ENCODE measurements around the gene XYLT2.
"Not testable (repeated sequence)": the region's sequence is repeated elsewhere in the genome, so short reads cannot be mapped to it uniquely, and the experiment has no call there.

The XYLT2 gene

DNA sequence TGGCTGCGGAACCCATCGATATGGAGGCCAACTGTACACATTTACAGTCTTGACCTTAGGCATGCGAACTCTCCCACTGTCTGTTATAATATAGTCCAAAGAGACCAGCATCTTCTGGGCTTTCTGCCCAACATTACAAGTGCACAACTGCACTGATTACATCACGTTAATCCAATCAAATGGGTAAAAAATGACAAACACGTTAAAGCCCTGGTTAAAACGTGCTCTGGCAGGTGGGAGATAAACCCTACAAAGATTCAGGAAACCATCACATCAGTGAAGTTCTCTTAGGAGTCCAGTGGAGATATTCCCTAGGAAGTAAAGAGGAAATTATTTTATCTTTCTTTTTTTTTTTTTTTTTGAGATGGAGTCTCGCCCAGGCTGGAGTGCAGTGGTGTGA is 23.7 kb upstream of the XYLT2 start:
- no peak for DNase-seq

DNA sequence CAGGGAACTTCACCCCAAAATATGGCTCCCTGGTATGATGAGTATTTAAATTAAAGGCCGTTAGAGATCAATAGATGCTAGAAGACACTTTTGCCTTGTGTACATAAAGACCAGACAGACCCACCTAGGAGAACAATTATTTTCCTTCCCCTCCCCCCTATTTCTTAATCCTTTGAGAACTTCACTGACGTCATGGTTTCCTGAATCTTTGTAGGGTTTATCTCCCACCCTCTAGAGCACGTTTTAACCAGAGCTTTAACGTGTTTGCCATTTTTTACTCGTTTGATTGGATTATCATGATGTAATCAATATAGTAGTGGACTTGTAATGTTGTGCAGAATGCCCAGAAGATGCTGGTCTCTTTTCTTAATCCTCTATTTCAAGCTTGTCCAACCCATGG is 22.9 kb upstream of the XYLT2 start:
- DNase-seq = no peak

DNA sequence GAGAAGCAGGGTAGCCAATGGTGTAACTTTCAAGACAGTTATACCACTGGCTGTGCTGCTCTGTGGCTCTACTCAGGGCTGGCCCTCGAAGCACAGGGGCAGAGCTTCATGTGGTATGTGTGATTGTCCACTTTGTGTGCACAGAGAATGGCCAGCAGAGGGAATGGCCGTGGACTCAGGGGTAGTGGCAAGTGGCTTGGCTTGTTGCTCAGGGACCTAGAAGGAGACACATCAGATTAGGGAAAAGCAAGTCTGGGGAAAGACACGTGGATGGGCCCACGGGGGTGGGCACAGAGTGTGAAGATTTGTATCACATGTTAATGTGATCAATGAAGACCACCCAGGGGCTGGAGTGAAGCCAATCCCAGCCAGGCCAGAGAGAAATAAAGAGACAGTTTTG is 20.0 kb upstream of the XYLT2 start:
- no peak for DNase-seq

DNA sequence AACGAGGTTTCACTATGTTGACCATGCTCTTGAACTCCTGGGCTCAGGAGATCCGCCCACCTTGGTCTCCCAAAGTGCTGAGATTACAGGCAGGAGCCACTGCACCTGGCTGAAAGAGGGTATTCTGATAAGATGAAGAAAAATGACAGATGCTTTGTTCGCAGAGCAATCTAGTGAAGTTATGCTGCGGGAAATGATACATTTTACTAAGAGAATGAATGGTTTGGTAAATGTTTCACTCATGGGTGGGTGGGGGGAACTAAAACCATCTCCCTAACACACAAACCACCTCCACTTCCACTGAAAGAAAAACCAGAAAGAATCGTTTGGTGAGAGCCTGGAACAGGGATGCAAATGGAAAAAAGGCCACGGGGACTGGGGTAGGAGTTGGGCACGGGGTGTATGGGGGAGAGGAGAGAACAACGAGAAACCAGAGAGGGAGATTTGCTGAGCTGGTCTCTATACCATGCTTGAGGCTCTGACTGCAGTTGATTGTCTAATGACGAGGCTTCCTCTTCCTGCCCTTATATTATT is 19.0 kb upstream of the XYLT2 start:
- no peak for DNase-seq

DNA sequence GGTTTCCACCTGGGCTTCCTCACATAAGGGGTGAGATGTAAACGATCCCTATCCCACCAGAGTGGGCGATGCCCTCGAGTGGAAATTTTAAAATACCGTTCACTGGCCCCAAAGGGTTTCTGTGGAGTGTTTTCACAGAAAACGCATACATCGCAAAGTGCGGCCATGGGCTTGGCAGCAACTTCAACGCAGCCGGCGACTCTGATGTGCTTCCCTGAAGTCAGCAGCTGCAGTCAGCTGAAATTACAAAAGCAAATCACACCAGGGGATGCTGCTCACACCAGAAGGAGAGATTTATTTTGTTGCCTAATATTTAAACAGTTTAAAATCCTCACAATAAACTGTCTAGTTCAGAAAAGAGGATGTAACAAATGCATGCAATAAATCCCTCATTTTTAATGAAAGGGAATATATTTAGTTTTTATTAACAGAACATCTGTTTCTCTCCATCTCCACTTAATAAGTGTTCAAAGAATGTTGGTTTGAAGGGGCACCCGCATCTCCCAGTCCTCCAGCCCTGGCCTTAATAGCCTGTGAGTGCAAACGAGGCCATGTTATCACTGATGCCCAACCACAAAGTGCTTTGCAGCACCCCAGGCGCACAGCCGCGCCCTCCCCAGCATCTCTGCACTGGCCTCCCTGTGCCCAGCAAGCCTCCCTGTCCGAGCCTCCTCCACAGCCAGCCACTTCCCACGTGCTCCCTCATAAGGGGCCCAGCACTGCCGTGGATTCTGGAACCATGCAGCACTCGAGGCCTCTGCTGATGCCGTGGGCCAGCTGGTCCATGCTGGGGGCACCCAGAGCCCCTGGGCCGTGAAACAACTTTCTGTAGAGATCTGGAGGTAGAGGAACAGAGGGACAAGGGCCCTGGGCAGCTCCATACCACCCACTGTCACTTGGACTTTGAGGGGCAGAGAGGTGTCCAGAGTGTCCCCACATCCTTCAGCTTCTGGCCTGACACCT is 17.3 kb upstream of the XYLT2 start:
- DNase-seq = no peak

DNA sequence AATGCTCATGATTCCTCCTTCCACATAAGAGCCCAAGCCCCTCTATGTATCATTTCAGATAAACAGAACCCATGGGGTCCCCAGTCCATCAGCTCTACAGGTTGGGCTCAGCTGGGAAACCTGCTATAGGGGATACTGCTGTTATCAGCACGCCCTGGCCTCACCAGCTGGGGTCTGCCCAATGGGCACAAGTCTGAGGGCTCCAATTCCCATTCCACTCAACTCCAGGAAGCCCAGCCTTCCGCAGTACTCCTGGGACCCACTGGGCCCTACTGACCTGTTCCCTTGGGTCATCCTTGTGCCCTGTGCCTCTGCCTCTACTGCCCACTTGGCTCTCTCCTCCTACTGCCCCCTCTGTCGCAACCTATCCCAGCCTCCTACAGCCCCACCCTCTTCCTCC is 16.2 kb upstream of the XYLT2 start:
- DNase-seq = no peak

DNA sequence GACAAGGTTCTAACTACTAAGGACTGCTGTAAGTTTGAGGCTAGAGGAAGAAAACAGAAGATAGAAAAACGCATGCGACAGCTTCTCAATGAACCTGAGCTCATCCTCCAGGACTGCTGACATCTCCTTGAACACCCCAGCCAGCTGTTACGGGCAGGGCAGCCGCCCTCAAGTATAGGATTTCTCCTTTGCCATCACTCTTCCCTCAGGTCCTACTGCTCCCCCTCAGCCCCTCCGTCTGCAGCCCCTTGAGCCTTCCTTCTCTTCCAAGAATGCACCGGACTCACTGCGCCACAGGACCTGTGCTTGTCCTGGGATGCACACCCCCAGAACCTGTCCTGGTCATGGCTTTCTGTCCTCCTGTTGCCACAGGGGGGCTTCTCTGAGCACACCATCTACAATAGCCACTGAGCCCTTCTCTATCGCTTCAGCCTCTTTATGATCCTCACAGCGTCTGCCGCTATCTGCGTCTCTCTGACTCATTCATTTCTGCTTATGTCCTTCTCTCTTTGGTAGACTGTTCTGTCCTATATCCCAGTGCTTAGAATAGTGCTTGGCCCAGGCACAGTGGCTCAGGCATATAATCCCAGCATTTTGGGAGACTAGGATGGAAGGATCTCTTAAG is 15.7 kb upstream of the XYLT2 start:
- DNase-seq = no peak

DNA sequence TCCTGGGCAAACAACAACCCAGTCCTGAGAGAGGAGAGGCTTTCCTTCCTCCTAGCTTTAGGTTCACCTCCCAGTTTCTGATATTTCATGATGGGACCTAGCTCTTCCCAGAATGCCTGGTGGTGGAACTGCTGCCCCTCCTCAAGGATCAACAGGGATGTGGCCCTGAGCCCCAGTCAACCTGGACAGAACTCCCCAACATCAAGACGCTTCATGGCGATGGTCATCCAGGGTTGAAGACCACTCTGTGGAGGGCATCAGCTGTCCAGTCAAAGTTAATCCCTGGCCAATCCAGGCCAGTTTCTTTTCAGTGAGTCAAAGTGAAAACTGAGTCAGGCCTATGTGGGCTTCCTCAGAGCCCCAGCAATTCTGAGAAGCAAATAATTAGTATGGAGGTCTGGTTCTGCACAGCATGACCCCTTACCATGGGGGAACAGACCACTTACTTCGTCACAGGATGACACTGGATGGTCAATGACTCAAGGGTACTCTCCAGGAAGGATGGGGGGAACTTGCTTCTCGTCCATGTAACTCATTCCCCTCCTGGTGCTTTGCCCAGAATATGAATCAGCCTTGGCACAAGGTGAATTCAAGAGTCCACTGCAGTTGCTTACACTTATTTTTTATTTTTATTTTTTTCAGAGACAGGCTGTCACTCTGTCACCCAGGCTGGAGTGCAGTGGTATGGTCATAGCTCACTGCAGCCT is 14.7 kb upstream of the XYLT2 start:
- no peak for DNase-seq

DNA sequence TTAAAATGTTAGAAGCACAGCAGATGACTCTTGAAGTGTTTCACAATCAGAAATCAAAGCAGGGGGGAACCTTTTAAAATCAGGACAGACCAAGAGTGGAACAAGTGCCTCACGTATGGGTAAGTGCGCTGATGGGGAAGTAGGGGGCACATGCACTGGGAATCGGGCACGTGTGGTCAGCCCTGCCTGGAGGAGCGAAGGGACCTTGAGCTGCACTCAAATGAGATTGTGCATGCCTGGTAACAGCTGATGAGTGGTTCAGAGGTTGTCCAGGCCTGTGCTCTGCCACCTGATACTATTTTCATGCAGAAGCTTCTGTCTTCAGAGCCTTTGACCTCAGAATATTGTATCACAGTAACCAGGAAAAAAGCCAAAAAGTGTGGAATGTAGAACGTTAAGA is 13.7 kb upstream of the XYLT2 start:
- no peak for DNase-seq

DNA sequence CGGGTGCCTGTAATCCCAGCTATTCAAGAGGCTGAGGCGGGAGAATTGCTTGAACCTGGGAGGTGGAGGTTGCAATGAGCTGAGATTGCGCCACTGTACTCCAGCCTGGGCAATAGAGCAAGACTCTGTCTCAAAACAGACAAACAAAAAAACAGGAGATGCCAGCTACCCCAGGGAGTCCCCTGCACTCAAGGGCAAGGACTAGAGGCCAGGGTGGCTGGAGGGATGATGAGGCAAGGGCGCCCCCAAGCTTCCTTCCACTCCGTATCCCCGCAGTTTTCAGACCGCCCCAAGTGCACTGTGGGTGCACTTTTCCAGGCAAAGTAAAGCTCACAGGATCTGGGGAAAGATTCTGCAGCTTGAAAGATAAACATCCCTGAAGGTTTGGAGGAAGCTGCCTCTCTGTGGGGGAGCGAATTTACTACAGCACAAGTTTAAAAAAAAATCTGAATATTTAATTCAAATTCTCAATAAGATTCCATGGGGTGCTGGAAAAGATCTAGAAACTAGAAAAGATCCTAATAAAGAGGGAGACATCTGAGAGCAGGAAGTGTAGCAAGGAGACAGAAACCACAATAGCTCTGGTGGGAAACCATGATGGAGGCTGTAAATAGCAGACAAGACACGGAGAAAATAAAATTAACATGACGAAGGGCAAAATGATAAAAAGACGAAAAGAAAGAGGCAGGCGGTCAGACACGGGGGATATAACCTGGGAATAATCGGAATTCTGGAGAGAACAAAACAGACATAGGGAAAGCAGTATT is 12.5 kb upstream of the XYLT2 start:
- DNase-seq = not testable (repeated sequence)

DNA sequence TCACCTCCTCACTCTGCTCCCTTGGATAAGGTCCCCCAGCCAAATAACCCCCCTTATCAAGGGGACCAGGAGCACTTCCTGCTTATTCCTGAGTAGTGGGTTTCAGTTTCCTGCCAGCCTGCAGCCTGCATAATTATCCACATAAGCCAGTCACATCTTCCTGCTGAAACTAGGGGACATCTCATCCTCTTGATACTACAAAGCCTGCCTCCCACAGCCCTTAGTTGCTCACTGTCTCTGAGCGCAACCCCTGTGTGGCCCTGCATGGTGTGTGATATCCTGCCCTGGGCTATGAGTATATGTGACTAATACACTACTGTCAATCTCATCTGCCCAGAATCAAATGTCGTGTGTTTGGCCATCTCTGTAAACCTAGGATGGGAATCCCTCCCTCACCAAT is 8.0 kb upstream of the XYLT2 start:
- DNase-seq = no peak

DNA sequence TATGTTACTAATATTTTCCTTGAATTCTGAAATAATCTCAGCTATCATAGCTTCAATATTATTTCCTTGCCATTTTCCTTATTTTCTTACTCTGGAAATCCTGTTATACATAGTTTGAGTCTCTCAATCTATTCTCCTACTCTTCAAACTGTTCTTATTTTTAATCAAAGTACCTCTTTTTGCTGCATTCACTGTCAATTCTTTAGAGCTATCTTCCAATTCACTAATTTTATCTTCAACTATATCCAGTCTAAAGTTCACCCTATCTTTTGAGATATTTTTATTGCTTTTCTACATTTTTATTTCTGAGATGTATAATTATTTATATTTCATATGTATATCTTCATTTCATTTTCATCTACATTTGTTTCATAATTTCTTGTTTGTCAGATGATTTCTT is 7.3 kb upstream of the XYLT2 start:
- DNase-seq = no peak

DNA sequence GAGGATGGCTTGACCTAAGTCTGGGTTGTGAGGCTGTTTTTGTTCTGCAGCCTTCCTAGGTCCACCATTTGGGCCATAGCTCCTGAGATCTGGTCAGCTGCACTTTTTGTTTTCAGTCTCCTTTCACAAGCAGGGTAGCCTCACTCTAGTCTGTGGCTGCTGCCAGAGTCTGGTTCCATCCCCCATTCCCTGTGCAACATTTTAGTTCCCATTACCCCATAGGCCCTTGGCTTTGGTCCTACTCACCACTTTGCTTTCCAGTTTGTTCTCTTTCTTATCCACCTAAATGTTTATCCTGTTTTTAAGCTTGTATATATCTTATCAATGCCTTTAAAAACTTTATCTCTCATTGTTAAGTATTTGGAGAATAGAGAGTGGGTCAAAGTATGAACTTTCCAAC is 6.5 kb upstream of the XYLT2 start:
- DNase-seq = no peak

DNA sequence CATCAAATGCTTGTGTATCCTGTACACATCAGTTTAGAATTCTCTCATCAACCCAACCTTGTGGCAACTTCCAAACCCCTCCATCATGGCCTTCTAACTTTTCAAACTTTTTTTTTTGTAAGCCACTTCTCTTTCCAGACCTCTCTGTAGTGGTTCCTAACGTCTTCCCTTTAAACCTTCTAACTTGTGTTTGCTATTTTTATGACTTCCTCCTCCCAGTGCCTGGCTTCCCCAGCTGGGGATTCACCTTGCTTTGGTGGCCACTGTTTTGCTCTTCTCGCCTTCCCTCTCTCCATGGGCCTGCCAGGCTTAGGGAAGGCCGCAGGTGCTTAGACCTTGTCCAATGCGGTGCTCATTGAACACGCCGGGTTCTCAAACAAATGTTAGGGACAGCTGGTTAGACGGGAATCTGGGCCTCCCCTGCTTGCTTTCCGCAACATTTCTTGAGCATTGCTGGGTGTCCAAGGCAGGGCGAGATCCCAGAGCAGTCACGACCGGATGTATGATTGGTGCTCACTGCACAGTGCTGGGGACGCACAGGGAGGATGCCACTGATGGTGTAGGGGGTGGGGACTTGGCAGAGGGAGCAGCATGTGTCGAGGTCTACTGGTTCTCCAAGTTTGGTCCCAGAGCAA is 1.1 kb upstream of the XYLT2 start:
- no peak for DNase-seq

DNA sequence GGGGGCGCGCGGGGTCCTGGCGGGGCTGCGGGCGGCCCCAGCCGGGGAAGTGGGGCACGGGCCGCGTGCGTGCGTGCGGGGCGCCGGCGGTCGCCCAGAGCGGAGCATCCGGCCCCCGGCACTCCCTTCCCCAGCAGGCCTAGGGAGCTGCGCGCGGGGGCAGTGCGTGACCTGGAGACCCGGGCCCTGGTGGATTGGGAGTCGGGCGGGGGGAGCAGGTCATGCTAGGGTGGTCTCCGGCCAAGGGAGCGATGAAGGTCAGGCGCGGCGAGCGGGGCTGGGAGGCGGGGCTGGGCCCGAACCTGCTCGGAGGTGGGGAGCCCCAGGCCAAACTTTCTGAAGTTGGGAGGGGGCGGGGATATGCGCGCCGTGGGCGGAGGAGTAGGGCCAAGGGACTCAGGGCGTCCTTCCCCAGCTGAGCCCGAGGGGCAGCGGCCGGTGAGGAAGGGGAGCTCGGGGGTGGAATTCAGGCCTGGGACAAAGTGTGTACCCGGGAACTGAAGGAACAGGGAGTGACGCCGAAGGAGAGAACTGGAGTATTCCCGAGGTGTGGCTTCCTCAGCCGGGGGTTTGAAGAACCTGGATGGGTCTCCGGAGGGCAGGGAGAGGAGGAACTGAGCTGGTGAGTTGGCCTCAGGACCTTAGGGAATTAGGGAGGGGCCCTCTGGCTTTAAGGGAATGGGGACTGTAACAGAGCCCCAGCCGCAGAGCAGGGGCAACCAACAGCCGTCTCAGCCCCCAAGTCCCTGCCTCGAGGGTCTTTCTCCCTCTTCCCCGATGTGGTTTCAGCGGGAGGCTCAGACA is 589 bp downstream of the XYLT2 start:
- no peak for DNase-seq

DNA sequence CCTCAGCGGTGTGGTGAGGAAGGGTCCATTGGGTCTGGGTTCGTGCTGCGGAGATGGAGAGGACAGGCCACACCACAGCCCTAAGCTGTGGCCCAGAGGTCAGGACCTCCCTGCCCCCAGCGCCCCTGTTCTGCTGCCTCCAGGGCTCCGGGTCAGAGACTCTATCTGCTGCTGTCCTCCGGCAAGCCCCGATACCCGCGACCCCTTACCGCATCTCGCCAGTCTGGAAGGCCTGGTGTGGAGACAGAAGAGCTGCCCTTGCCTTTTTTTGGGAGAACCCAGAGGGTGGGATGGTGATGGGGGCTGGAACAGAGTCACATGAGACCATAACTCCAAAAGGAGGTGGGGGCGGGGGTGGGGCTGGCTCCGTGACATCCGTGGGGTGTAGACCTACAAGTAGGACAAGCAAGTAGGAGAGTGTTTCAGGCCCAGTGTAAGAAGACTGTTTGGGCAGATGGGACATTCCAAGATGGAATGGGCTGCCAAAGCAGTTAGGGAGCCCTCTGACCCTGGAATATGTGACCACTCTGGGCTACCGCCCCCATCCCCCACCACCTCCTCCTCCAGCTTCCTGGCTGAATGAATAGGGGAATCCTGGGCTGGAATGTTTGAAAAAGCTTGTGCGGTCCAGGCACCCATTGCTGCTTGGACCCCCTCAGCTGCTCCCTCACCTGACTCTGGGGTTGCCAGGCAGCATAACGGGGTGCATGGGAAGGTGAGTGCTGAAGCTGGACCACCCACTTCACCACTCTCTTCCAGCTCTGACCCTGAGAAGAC is 1.4 kb downstream of the XYLT2 start:
- DNase-seq = no peak

DNA sequence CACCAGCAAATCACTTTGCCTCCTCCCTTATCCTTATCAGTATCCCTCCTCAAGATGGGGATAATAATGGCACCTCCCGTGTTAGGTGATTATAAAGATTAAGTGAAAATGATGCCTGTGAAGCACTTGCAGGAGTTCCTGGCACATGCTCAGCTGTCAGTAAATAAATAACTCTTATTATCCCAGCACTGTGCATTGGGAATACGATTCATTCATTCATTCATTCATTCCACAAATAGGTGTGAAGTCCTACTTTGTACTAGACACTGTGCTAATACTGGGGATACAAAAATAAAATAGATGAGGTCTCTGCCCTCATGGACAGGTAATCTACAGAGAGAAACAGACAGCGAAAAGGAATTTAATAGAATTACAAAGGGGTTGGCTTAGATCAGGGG is 2.0 kb downstream of the XYLT2 start:
- no peak for DNase-seq

DNA sequence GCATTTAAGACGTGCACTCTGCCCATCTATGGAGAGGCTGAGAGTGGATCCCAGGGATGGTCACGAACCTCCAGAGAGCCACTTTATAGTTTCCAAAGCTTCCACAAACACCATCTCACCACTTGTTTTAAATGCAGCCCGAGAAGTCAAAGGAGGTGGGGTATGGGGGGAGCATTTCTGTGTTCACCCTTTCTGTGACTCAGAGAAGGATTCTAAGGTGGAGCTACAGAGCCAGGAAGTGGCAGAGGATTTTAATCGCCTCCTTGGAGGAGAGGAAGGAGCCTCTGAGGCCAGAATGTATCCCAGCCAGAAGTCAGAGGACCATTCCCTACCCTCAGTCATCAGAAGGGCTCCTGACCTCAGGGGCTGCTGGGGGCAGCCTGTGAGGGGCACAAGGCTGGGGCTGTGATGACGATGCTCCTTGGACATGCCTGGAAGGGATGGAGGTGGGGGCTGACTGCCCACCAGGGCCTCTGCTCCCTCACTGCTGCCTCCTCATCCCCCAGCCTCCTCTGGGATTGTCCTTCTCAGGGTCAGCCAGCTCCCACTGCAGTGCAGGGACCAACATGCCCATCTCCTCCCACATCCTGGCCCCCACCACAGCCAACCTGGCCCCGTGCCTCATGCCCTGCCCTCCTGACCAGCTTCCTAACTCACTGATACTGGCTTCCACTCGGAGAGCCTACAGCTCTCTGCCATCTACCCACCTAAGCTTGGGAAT is 2.8 kb downstream of the XYLT2 start:
- DNase-seq = no peak

DNA sequence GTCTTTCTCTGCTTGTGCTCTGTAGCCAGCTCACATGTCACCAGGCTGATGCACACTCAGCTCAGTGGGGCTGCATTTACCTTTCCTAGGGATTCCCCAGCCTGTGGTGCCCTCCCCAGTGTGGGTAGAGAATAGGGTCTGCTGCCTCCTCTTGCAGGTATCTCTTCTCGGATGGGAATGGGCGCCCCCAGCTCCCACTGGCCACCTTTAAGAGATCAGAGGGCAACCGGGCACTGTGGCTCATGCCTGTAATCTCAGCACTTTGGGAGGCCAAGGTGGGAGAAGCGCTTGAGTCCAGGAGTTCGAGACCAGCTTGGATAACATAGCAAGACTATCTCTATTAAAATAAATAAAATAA is 3.3 kb downstream of the XYLT2 start:
- no peak for DNase-seq

DNA sequence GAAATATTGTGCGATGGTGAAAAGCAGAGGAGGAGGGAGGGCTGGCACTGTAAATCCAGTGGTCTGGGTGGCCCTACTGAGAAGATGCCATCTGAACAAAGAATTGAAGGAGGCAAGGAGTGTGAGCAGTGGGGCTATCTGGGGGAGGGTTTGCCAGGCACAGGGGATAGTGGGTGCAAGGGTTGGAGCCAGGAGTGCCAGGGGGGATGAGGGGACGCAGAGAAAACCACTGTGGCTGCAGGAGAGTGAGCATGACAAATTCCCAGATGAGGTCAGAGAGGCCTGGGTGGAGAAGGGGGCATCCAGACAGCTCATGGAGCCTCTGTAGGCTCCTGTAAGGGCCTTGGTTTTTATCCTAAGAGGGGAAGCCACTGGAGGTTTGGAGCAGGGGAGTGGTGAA is 4.8 kb downstream of the XYLT2 start:
- DNase-seq = no peak

All from cortex of kidney (tissue), 1 donor.